Right lobe of liver (tissue), 4 donors: ENCODE data around the gene SSC4D.
"Not testable (repeated sequence)": the region's sequence is repeated elsewhere in the genome, so short reads cannot be mapped to it uniquely, and the experiment has no call there.

Source experiments
- CTCF ChIP-seq, 4 donors: fragments of 200-600 bp in 3 of 4; fragments of 450-650 bp in 1 of 4; IDR thresholded peaks; one replicate each; pipeline versions ENCODE4 v1.5.1 to v1.8.0; 2016 to 2022; ENCODE audit warnings: antibody characterized with exemption in 4 of 4, mild to moderate bottlenecking in 2 of 4
- POLR2A ChIP-seq: fragments of 450-650 bp; IDR thresholded peaks from one replicate; pipeline ENCODE4 v1.6.1; 2017; ENCODE audit warnings: antibody characterized with exemption, mild to moderate bottlenecking
- donor health status: DM: no; HTN: no; CAD: no.
- donor health status: DM: no; HTN: no; CAD: no.
- donor health status: DM: no; HTN: yes; CAD: no.

GRCh38 chr7:76439120-76439888 is 29.8 kb upstream of the SSC4D start:
- TF ChIP-seq POLR2A; CTCF (IDR thresholded peaks at IDR 0.05): not testable (repeated sequence)
